Cardiac muscle cell (in vitro differentiated cells and primary cell): ENCODE data around the gene SPON2. TPM values are rescaled to one million over a fixed set of nuclear protein-coding genes. Genes with fewer than 3 reads are reported as not detected.

Experiments used
- DNase-seq, 2 donors: peaks; one replicate each; pipeline versions ENCODE4 v3.0.0 to v3.0.0-alpha.2; 2010 to 2017; ENCODE audit warnings: low read depth in 1 of 2, low spot score in 1 of 2
- H3K27ac ChIP-seq: fragments of 200-600 bp; sonication (generic); 2 replicates; pipeline ENCODE4 v1.5.1; 2016
- H3K27me3 ChIP-seq: fragments of 200-600 bp; sonication (generic); 2 replicates; pipeline ENCODE4 v1.6.0; 2016; ENCODE audit warnings: control low read depth
- H3K36me3 ChIP-seq: fragments of 200-600 bp; sonication (generic); 2 replicates; pipeline ENCODE4 v1.5.1; 2016; ENCODE audit warnings: control low read depth
- H3K4me1 ChIP-seq: fragments of 200-600 bp; sonication (generic); 2 replicates; pipeline ENCODE4 v1.8.1; 2017; ENCODE audit warnings: low read depth, mild to moderate bottlenecking, mixed run types
- H3K4me3 ChIP-seq: fragments of 200-600 bp; sonication (generic); 2 replicates; pipeline ENCODE4 v1.5.1; 2016; ENCODE audit warnings: mild to moderate bottlenecking
- H3K9me3 ChIP-seq: fragments of 200-600 bp; sonication (generic); 2 replicates; pipeline ENCODE4 v1.5.1; 2017; ENCODE audit warnings: low read depth, mild to moderate bottlenecking, control low read depth
- polyA plus RNA-seq: library from polyadenylated mRNA; unstranded; fragments of >200 nt; fragmentation: Nextera tagmentation; extraction: Ambion mirVana; gene quantifications from 2 replicates; pipeline ENCODE4 v1.2.1, GENCODE V29; 2016
- total RNA-seq: library from RNA; depleted of rRNA; stranded (reverse); fragments of >200 nt; gene quantifications from 2 replicates; pipeline ENCODE4 v1.2.3, GENCODE V29; 2016
- TF ChIP-seq, protein P1 (sequence below): IDR thresholded peaks from 2 replicates; pipeline ENCODE4 v1.5.1; 2012; ENCODE audit warnings: low read depth, mild to moderate bottlenecking, low read length

SPON2 gene
- total and polyA plus RNA-seq, 2 experiments from 2014 or later = 0.12 to 0.98 TPM

GRCh38 chr4:1174941-1175634 is 2.7 kb upstream of the SPON2 start:
- no peak overlapping the region for H3K27ac ChIP-seq
- TF ChIP-seq, protein P1, sequence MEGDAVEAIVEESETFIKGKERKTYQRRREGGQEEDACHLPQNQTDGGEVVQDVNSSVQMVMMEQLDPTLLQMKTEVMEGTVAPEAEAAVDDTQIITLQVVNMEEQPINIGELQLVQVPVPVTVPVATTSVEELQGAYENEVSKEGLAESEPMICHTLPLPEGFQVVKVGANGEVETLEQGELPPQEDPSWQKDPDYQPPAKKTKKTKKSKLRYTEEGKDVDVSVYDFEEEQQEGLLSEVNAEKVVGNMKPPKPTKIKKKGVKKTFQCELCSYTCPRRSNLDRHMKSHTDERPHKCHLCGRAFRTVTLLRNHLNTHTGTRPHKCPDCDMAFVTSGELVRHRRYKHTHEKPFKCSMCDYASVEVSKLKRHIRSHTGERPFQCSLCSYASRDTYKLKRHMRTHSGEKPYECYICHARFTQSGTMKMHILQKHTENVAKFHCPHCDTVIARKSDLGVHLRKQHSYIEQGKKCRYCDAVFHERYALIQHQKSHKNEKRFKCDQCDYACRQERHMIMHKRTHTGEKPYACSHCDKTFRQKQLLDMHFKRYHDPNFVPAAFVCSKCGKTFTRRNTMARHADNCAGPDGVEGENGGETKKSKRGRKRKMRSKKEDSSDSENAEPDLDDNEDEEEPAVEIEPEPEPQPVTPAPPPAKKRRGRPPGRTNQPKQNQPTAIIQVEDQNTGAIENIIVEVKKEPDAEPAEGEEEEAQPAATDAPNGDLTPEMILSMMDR = no peak
- no peak overlapping the region for H3K4me3 ChIP-seq
- DNase-seq = no peak
- H3K27me3 ChIP-seq = peaks cover 58% of the 10 kb centered on the region
- H3K36me3 ChIP-seq = no peaks in the 10 kb centered on the region
- H3K4me1 ChIP-seq = no peaks in the 10 kb centered on the region
- H3K9me3 ChIP-seq = no peaks in the 10 kb centered on the region

- Histone ChIP-seq H3K27ac (no peak overlapping the region), H3K4me1 (no peaks in the 10 kb centered on the region)
- peak in 1 of 2 donors; percentile 78 for DNase-seq
Measured at GRCh38 chr4:1172971-1173757, 781 bp upstream of the SPON2 start.

GRCh38 chr4:1171311-1172227 is 814 bp downstream of the SPON2 start:
- Histone ChIP-seq H3K4me1 (no peaks in the 10 kb centered on the region), H3K4me3 (peak overlapping the region; percentile 0), H3K9me3 (no peaks in the 10 kb centered on the region), H3K27me3 (peaks cover 88% of the 10 kb centered on the region), H3K36me3 (no peaks in the 10 kb centered on the region), H3K27ac (no peak overlapping the region)
- TF ChIP-seq, protein P1 = no peak
- peak; percentile 33 to 45 for DNase-seq

More at GRCh38 chr4:1172971-1173757, 781 bp upstream of the SPON2 start:
- TF ChIP-seq, protein P1 = no peak
- Histone ChIP-seq H3K9me3 (no peaks in the 10 kb centered on the region), H3K27me3 (peaks cover 77% of the 10 kb centered on the region), H3K36me3 (no peaks in the 10 kb centered on the region), H3K4me3 (no peak overlapping the region)

GRCh38 chr4:1170976-1171310 is 1.4 kb downstream of the SPON2 start:
- Histone ChIP-seq H3K9me3 (no peaks in the 10 kb centered on the region), H3K27me3 (peaks cover 93% of the 10 kb centered on the region), H3K4me1 (no peaks in the 10 kb centered on the region), H3K27ac (no peak overlapping the region), H3K4me3 (peak overlapping the region; percentile 0), H3K36me3 (no peaks in the 10 kb centered on the region)
- DNase-seq = no peak
- TF ChIP-seq, protein P1 = no peak
